Thyroid gland (tissue), 4 donors: ENCODE measurements around the gene NGRN.

Source experiments
- CTCF ChIP-seq, 6 experiments: fragments of 200-600 bp in 3 of 6; fragments of 450-650 bp in 3 of 6; sonication (generic) in 3 of 6; IDR thresholded peaks; one replicate each; pipeline ENCODE4 v1.5.1; 2016 to 2019; ENCODE audit warnings: antibody characterized with exemption in 6 of 6, mild to moderate bottlenecking in 2 of 6, inconsistent platforms in 1 of 6, moderate library complexity in 1 of 6
- POLR2A ChIP-seq, 2 donors: fragments of 450-650 bp; IDR thresholded peaks; one replicate each; pipeline ENCODE4 v1.6.1; 2017; ENCODE audit warnings: antibody characterized with exemption in 2 of 2, mild to moderate bottlenecking in 2 of 2, moderate library complexity in 1 of 2

GRCh38 chr15:90300988-90301706 is 35.7 kb downstream of the NGRN start:
- TF ChIP-seq POLR2A (IDR thresholded peaks at IDR 0.05): no peak
- peak; percentile 55 to 86 (median 74) for TF ChIP-seq CTCF (IDR thresholded peaks at IDR 0.05)
